ENCODE data around the gene CCNL2. TPM values are rescaled to one million over a fixed set of nuclear protein-coding genes. Genes with fewer than 3 reads are reported as not detected.

CCNL2 gene
- total RNA-seq, 4 donors from 2014 or later, result 122 to 249 (median 142) TPM

GRCh38 chr1:1432951-1433803 lies 34.0 kb upstream of the CCNL2 start:
- peak; percentile 70 to 94 for DNase-seq (ENCODE audit: low spot score in 2 of 2)
- WGBS, 2 donors, result 37 to 43% methylated on average over 26 to 27 of the region's 34 CpGs
- no peak for TF ChIP-seq POLR2A (IDR thresholded peaks at IDR 0.05)
- TF ChIP-seq, protein P1, sequence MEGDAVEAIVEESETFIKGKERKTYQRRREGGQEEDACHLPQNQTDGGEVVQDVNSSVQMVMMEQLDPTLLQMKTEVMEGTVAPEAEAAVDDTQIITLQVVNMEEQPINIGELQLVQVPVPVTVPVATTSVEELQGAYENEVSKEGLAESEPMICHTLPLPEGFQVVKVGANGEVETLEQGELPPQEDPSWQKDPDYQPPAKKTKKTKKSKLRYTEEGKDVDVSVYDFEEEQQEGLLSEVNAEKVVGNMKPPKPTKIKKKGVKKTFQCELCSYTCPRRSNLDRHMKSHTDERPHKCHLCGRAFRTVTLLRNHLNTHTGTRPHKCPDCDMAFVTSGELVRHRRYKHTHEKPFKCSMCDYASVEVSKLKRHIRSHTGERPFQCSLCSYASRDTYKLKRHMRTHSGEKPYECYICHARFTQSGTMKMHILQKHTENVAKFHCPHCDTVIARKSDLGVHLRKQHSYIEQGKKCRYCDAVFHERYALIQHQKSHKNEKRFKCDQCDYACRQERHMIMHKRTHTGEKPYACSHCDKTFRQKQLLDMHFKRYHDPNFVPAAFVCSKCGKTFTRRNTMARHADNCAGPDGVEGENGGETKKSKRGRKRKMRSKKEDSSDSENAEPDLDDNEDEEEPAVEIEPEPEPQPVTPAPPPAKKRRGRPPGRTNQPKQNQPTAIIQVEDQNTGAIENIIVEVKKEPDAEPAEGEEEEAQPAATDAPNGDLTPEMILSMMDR (IDR thresholded peaks at IDR 0.05), result no peak
- no peak overlapping the region for H3K4me3 ChIP-seq (ENCODE audit: low read depth, poor library complexity, severe bottlenecking)
- intact Hi-C loops (cut with DNase I; ENCODE audit: low total_unique reads), result no loop called here

- TF ChIP-seq, protein P1 (IDR thresholded peaks at IDR 0.05), result no peak
- 66 to 69% methylated on average over 23 to 25 of the region's 28 CpGs for WGBS, 2 donors
- H3K4me3 ChIP-seq (ENCODE audit: low read depth, poor library complexity, severe bottlenecking), result no peak overlapping the region
- peak in 1 of 2 donors; percentile 78 for DNase-seq (ENCODE audit: low spot score in 2 of 2)
- intact Hi-C loops (cut with DNase I; ENCODE audit: low total_unique reads), result no loop called here
Measured at GRCh38 chr1:1432274-1432950, 33.3 kb upstream of the CCNL2 start.

GRCh38 chr1:1431845-1432273 lies 32.7 kb upstream of the CCNL2 start:
- TF ChIP-seq, protein P1 (IDR thresholded peaks at IDR 0.05), result no peak
- no peak for TF ChIP-seq POLR2A (IDR thresholded peaks at IDR 0.05)
- peak in 1 of 2 donors; percentile 91 for DNase-seq (ENCODE audit: low spot score in 2 of 2)
- WGBS, 2 donors, result 20 to 74% methylated on average over 1 to 5 of the region's 5 CpGs
- intact Hi-C loops (cut with DNase I; ENCODE audit: low total_unique reads), result no loop called here
- H3K4me3 ChIP-seq (ENCODE audit: low read depth, poor library complexity, severe bottlenecking), result no peak overlapping the region

DNA sequence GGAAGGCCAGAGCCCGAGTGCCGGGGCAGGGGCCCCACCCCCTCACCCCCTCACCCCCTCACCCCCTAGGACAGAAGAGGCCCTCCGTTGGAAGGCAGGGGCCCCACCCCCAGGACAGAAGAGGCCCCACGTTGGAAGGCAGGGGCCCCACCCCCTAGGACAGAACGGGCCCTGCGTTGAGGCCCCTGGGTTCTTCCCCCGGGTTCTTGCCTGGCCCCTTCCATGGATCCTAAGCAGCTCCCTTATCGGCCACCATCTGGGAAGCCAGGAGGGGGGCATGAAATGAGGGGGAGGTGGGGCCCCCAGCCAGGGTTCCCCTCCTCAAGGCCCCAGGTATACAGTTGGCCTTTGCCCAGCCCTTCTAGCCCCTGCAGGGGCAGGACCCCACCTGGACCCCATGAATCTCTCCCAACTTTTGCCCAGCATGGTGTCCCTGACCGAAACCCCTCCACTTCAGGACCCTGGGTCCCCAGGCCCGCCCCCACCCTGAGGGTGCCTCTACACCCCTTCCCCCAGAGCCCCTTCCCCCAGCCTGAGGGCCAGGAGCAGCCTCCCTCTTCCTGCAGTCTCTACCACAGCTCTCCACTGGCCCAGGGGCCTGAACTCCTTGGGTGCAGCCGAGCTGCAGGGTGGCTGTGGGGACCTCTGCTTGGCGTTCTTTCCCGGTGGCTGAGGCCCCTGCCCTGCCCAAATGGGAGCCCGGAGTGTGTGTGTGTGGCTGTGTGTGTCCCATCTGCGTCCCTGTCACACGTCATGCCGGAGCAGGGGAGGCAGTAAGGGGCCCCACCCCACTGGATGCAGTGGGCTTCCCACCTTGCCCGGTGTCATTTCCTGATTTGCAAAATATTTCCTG lies 32.1 kb upstream of the CCNL2 start:
- no peak overlapping the region for H3K4me3 ChIP-seq (ENCODE audit: low read depth, poor library complexity, severe bottlenecking)
- intact Hi-C loops (cut with DNase I; ENCODE audit: low total_unique reads), result no loop called here

More for the DNA sequence above, 32.1 kb upstream of the CCNL2 start:
- DNase-seq (ENCODE audit: low spot score in 2 of 2), result no peak
- TF ChIP-seq POLR2A (IDR thresholded peaks at IDR 0.05), result no peak
- TF ChIP-seq, protein P1 (IDR thresholded peaks at IDR 0.05), result no peak
- 59 to 71% methylated on average over 14 to 16 of the region's 18 CpGs for WGBS, 2 donors

Data from lower leg skin (tissue), 4 donors.